GM23338 (cell line): Measurements from ENCODE around the gene TMEM45A. TPM values are rescaled to one million over a fixed set of nuclear protein-coding genes. Genes with fewer than 3 reads are reported as not detected.

Experiments
- ATAC-seq: fragments of 200-7000 bp; cut with Tn5 transposase; 3 replicates; pipeline ENCODE4 v1.9.1; 2020
- DNase-seq: peaks from one replicate; pipeline ENCODE4 v3.0.0-alpha.2; 2015; ENCODE audit warnings: low spot score
- H2AFZ ChIP-seq: fragments of 200-600 bp; sonication (generic); 2 replicates; pipeline ENCODE4 v1.8.0; 2016; ENCODE audit warnings: antibody characterized with exemption, mild to moderate bottlenecking, moderate library complexity
- H3F3A ChIP-seq: fragments of 200-600 bp; sonication (generic); replicated peaks from 2 replicates; pipeline ENCODE4 v1.8.0; 2017; ENCODE audit warnings: antibody characterized with exemption, mixed run types, low read depth
- H3K27ac ChIP-seq: fragments of 200-600 bp; sonication (generic); 2 replicates; pipeline ENCODE4 v1.6.1; 2016; ENCODE audit warnings: low read depth
- H3K27me3 ChIP-seq: fragments of 200-600 bp; sonication (generic); 2 replicates; pipeline ENCODE4 v1.8.0; 2016; ENCODE audit warnings: mild to moderate bottlenecking, mixed run types, moderate library complexity; ENCODE audit not compliant: insufficient read depth
- H3K36me3 ChIP-seq: fragments of 200-600 bp; sonication (generic); 2 replicates; pipeline ENCODE4 v1.8.0; 2016; ENCODE audit warnings: mild to moderate bottlenecking; ENCODE audit not compliant: insufficient read depth
- H3K4me1 ChIP-seq: fragments of 200-600 bp; sonication (generic); 2 replicates; pipeline ENCODE4 v1.8.0; 2016; ENCODE audit warnings: mild to moderate bottlenecking, moderate library complexity; ENCODE audit not compliant: insufficient read depth
- H3K4me2 ChIP-seq: fragments of 200-600 bp; sonication (generic); 2 replicates; pipeline ENCODE4 v1.7.1; 2017; ENCODE audit warnings: mixed run types
- H3K4me3 ChIP-seq: fragments of 200-600 bp; sonication (generic); 2 replicates; pipeline ENCODE4 v1.6.1; 2016; ENCODE audit warnings: mixed run types
- H3K79me2 ChIP-seq: fragments of 200-600 bp; sonication (generic); replicated peaks from 2 replicates; pipeline ENCODE4 v1.8.0; 2017; ENCODE audit warnings: mild to moderate bottlenecking; ENCODE audit not compliant: insufficient read depth
- H3K9me2 ChIP-seq: fragments of 200-600 bp; sonication (generic); 2 replicates; pipeline ENCODE4 v1.8.0; 2017; ENCODE audit not compliant: insufficient read depth
- H4K20me1 ChIP-seq: fragments of 200-600 bp; sonication (generic); replicated peaks from 2 replicates; pipeline ENCODE4 v1.8.0; 2017; ENCODE audit warnings: mild to moderate bottlenecking; ENCODE audit not compliant: insufficient read depth
- H3K27ac Mint-ChIP-seq: 2 replicates; pipeline ENCODE4 v1.8.0; 2020; ENCODE audit warnings: inconsistent platforms, mild to moderate bottlenecking, moderate library complexity, mixed read lengths
- H3K27me3 Mint-ChIP-seq: 3 replicates; pipeline ENCODE4 v1.8.0; 2022; ENCODE audit warnings: low read depth, mild to moderate bottlenecking, moderate library complexity, mixed read lengths, inconsistent platforms; ENCODE audit not compliant: insufficient read depth, poor library complexity
- H3K36me3 Mint-ChIP-seq: 3 replicates; pipeline ENCODE4 v1.8.0; 2021; ENCODE audit warnings: low read depth, mild to moderate bottlenecking, inconsistent platforms, moderate library complexity, mixed read lengths
- H3K4me1 Mint-ChIP-seq: 3 replicates; pipeline ENCODE4 v1.8.0; 2020; ENCODE audit warnings: mild to moderate bottlenecking, inconsistent platforms, mixed read lengths
- H3K4me3 Mint-ChIP-seq: 3 replicates; pipeline ENCODE4 v1.8.0; 2021; ENCODE audit warnings: moderate library complexity, mild to moderate bottlenecking, inconsistent platforms, mixed read lengths
- H3K9me3 Mint-ChIP-seq: 3 replicates; pipeline ENCODE4 v1.8.0; 2020; ENCODE audit warnings: moderate library complexity, mild to moderate bottlenecking, inconsistent platforms, mixed read lengths
- NANOG ChIP-seq: IDR thresholded peaks from 2 replicates; pipeline ENCODE4 v1.6.1; 2016; ENCODE audit warnings: antibody characterized with exemption, borderline replicate concordance
- ZNF462 ChIP-seq: fragments of 250-450 bp; sonication (Bioruptor Pico); IDR thresholded peaks from 2 replicates; pipeline ENCODE4 v1.5.0; 2020; ENCODE audit warnings: mild to moderate bottlenecking, moderate library complexity
- polyA plus RNA-seq: library from polyadenylated mRNA; unstranded; fragments of >200 nt; fragmentation: Nextera tagmentation; extraction: Ambion mirVana; gene quantifications from 2 replicates; pipeline ENCODE4 v1.2.1, GENCODE V29; 2016
- total RNA-seq: library from RNA; depleted of rRNA; stranded (reverse); fragments of >200 nt; shearing (Covaris generic); gene quantifications from 2 replicates; pipeline ENCODE4 v1.2.3, GENCODE V29; 2014
- TF ChIP-seq, protein P1 (sequence below), 2 experiments: fragments of 200-600 bp in 1 of 2; sonication (generic) in 1 of 2; conservative IDR thresholded peaks; 2 replicates each; pipeline versions ENCODE4 v1.5.1 to v1.6.1; 2016 to 2017; ENCODE audit warnings: antibody characterized with exemption in 2 of 2, low read depth in 2 of 2, mild to moderate bottlenecking in 2 of 2, moderate library complexity in 1 of 2

The TMEM45A gene
- total and polyA plus RNA-seq, 2 experiments from 2014 or later = 6.5 to 12.7 TPM

- peaks cover 3% of the 10 kb centered on the region; the same call in 1 of the 2 replicates for H3K36me3 ChIP-seq
- peak overlapping the region; percentile 50; the same call in 1 of the 2 replicates for H2AFZ ChIP-seq
- no peaks in the 10 kb centered on the region for H3K4me1 ChIP-seq
- no peak overlapping the region for H3K4me2 ChIP-seq
- no peaks in the 10 kb centered on the region for H3K27me3 ChIP-seq
- H3K9me3 Mint-ChIP-seq = peaks cover 18% of the 10 kb centered on the region
- peaks cover 14% of the 10 kb centered on the region; the same call in 2 of the 3 replicates for H3K36me3 Mint-ChIP-seq
- no peak overlapping the region for H3K27ac Mint-ChIP-seq
- H4K20me1 ChIP-seq = no peaks in the 10 kb centered on the region
- DNase-seq = peak; percentile 74
- TF ChIP-seq ZNF462 (0 out of 2 replicates have a peak, but pooled peaks have one; percentile 22), NANOG (no peak)
- TF ChIP-seq, protein P1, sequence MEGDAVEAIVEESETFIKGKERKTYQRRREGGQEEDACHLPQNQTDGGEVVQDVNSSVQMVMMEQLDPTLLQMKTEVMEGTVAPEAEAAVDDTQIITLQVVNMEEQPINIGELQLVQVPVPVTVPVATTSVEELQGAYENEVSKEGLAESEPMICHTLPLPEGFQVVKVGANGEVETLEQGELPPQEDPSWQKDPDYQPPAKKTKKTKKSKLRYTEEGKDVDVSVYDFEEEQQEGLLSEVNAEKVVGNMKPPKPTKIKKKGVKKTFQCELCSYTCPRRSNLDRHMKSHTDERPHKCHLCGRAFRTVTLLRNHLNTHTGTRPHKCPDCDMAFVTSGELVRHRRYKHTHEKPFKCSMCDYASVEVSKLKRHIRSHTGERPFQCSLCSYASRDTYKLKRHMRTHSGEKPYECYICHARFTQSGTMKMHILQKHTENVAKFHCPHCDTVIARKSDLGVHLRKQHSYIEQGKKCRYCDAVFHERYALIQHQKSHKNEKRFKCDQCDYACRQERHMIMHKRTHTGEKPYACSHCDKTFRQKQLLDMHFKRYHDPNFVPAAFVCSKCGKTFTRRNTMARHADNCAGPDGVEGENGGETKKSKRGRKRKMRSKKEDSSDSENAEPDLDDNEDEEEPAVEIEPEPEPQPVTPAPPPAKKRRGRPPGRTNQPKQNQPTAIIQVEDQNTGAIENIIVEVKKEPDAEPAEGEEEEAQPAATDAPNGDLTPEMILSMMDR (conservative IDR thresholded peaks at IDR 0.05; ENCODE audit: low read depth in 2 of 2) = peak; percentile 89 to 93
- H3K4me3 ChIP-seq = peak overlapping the region; percentile 20; the same call in 1 of the 2 replicates
- H3K4me3 Mint-ChIP-seq = peak overlapping the region; percentile 36; the same call in 1 of the 3 replicates
- no peaks in the 10 kb centered on the region for H3K9me2 ChIP-seq
- no peaks in the 10 kb centered on the region for H3K4me1 Mint-ChIP-seq
- no peaks in the 10 kb centered on the region for H3K79me2 ChIP-seq
- peak; percentile 83 for ATAC-seq
- H3F3A ChIP-seq = no peaks in the 10 kb centered on the region
- H3K27me3 Mint-ChIP-seq = no peaks in the 10 kb centered on the region
- H3K27ac ChIP-seq = no peak overlapping the region
These were observed 97.9 kb downstream of the TMEM45A start for GRCh38 chr3:100590114-100590839.
